Psoas muscle (tissue), 8 donors: ENCODE measurements around the gene BRF1. TPM values are rescaled to one million over a fixed set of nuclear protein-coding genes. Genes with fewer than 3 reads are reported as not detected.

Experiments
- ATAC-seq, 4 donors: fragments of 200-7000 bp; cut with Tn5 transposase; one replicate each; pipeline ENCODE4 v1.9.1; 2020; ENCODE audit warnings: moderate library complexity in 3 of 4, mild to moderate bottlenecking in 2 of 4
- DNase-seq, 2 donors: peaks; one replicate each; pipeline ENCODE4 v3.0.0-alpha.2; 2020
- H3K27ac ChIP-seq: fragments of 200-600 bp; one replicate; pipeline ENCODE4 v1.8.0; 2022
- H3K27me3 ChIP-seq, 3 donors: fragments of 200-600 bp in 1 of 3; one replicate each; pipeline versions ENCODE4 v1.6.1 to v1.8.0; 2013 to 2022; ENCODE audit warnings: low read length in 2 of 3, mild to moderate bottlenecking in 2 of 3, moderate library complexity in 1 of 3; ENCODE audit not compliant: insufficient read depth in 3 of 3
- H3K36me3 ChIP-seq, 2 donors: fragments of 200-600 bp in 1 of 2; one replicate each; pipeline versions ENCODE4 v1.6.1 to v1.8.0; 2013 to 2022; ENCODE audit warnings: low read depth in 1 of 2, mild to moderate bottlenecking in 1 of 2, moderate library complexity in 1 of 2; ENCODE audit not compliant: insufficient read depth in 1 of 2
- H3K4me1 ChIP-seq: fragments of 200-600 bp; one replicate; pipeline ENCODE4 v1.8.0; 2022
- H3K4me3 ChIP-seq: fragments of 200-600 bp; one replicate; pipeline ENCODE4 v1.8.0; 2022; ENCODE audit warnings: mild to moderate bottlenecking
- H3K9me3 ChIP-seq: fragments of 200-600 bp; one replicate; pipeline ENCODE4 v1.8.0; 2022
- CTCF ChIP-seq: fragments of 200-600 bp; IDR thresholded peaks from one replicate; pipeline ENCODE4 v1.8.0; 2022; ENCODE audit warnings: antibody characterized with exemption
- WGBS, 3 donors: extraction: QIAGEN DNeasy Blood & Tissue Kit; methylation state at CpG; one replicate each; pipeline versions ENCODE4 v1.1.6 to v1.1.7; 2013; 5-methylcytosine and 5-hydroxymethylcytosine counted together
- intact Hi-C, 2 donors: fragments of 100-400 bp; cut with DNase I; formaldehyde crosslinking; loops; one replicate each; pipeline versions ENCODE4 v1.11.0 to v1.14.2; 2022
- polyA plus RNA-seq, 3 donors: library from polyadenylated mRNA; stranded (reverse); fragments of 200-250 nt; gene quantifications; one replicate each; pipeline ENCODE4 v1.2.3, GENCODE V29; 2013
- total RNA-seq, 4 donors: library from RNA; stranded (reverse); fragmentation: NEBNext Ultra II Directional in 2 of 4; extraction: Animal tissue kit (Norgen Biotek cat#: 25700) in 2 of 4; gene quantifications; one replicate each; pipeline versions ENCODE4 v1.2.1 to v1.2.4, GENCODE V29; 2021 to 2023
- donor health status: healthy with polysubstance abuse.
- donor health status: DM: no; HTN: no; CAD: no; lungs with moderate emphysema.
- donor health status: Bipolar disorder and iron deficiency.
- donor health status: healthy.
- donor health status: DM: yes; HTN: yes; CAD: no.
- donor health status: DM: no; HTN: no; CAD: no.
- donor health status: DM: no; HTN: no; CAD: no.
- donor health status: DM: yes; HTN: yes; CAD: no.

The BRF1 gene
- total and polyA plus RNA-seq, 7 donors, result 12.9 to 26.2 (median 17.1) TPM

- H3K4me1 ChIP-seq, result peaks cover 12% of the 10 kb centered on the region
- H3K27me3 ChIP-seq, result no peaks in the 10 kb centered on the region
- ATAC-seq (no peak), DNase-seq (no peak)
- H3K9me3 ChIP-seq, result no peaks in the 10 kb centered on the region
- H3K36me3 ChIP-seq, result peaks cover 0 to 4% of the 10 kb centered on the region in 2 donors
- no peak overlapping the region for H3K27ac ChIP-seq
- H3K4me3 ChIP-seq, result no peak overlapping the region
- intact Hi-C loops, result loop anchor here in 1 of 2 donors (5.0 kb wide), 1 partner anchor 65 kb away; no protein-coding TSS in a partner anchor
- no peak for TF ChIP-seq CTCF
- 83 to 89% (median 84%) methylated on average over 24 of the region's 24 CpGs for WGBS, 3 donors
Measured at GRCh38 chr14:105287249-105288102, 13.3 kb downstream of the BRF1 start.

- no peaks in the 10 kb centered on the region for H3K9me3 ChIP-seq
- no peaks in the 10 kb centered on the region for H3K27me3 ChIP-seq
- H3K27ac ChIP-seq, result no peak overlapping the region
- H3K4me3 ChIP-seq, result no peak overlapping the region
- H3K36me3 ChIP-seq, result peaks cover 0 to 4% of the 10 kb centered on the region in 2 donors
- no peak for ATAC-seq
- H3K4me1 ChIP-seq, result peaks cover 17% of the 10 kb centered on the region
- intact Hi-C loops, result loop anchor here in 1 of 2 donors (5.0 kb wide), 1 partner anchor 66 kb away; no protein-coding TSS in a partner anchor
- no peak for TF ChIP-seq CTCF
- WGBS, 3 donors, result 87 to 94% (median 92%) methylated on average over 9 of the region's 9 CpGs
- no peak for DNase-seq
Measured at GRCh38 chr14:105286759-105287144, 14.0 kb downstream of the BRF1 start.

DNA sequence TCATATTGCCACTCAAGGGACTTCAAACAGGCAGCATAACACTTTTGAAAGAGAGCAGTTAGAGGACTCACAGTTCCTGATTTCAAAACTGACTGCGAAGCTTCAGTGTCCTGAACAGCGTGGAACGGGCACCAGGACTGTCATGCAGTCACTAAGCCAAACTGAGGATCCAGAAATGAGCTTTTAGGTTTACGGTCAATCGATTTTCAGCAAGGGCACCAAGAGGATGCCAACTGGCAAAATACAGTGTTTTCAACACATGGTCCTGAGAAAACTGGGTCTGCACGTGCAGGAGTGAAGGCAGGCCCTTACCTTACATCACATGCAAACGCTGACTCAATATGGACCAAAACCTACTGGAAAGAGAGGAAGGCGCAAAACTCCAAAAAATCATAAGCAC is 15.6 kb downstream of the BRF1 start:
- Histone ChIP-seq H3K27ac (no peak overlapping the region), H3K36me3 (peaks cover 0 to 4% of the 10 kb centered on the region in 2 donors), H3K4me1 (peaks cover 19% of the 10 kb centered on the region), H3K27me3 (no peaks in the 10 kb centered on the region), H3K9me3 (no peaks in the 10 kb centered on the region), H3K4me3 (no peak overlapping the region)
- TF ChIP-seq CTCF, result no peak
- no peak for DNase-seq
- ATAC-seq, result no peak
- WGBS, 3 donors, result 71 to 80% (median 71%) methylated on average over 8 of the region's 8 CpGs
- intact Hi-C loops, result loop anchor here in 1 of 2 donors (5.0 kb wide), 1 partner anchor 67 kb away; no protein-coding TSS in a partner anchor

- intact Hi-C loops, result loop anchor here (2.0 to 5.0 kb wide), 2 partner anchors 82 to 193 kb away; no protein-coding TSS in a partner anchor
- peaks cover 0 to 4% of the 10 kb centered on the region in 2 donors for H3K36me3 ChIP-seq
- WGBS, 3 donors, result 66 to 74% (median 70%) methylated on average over 15 of the region's 15 CpGs
- H3K4me1 ChIP-seq, result peaks cover 19% of the 10 kb centered on the region
- H3K4me3 ChIP-seq, result no peak overlapping the region
- ATAC-seq, result no peak
- no peak overlapping the region for H3K27ac ChIP-seq
- DNase-seq, result no peak
- no peaks in the 10 kb centered on the region for H3K27me3 ChIP-seq
- no peaks in the 10 kb centered on the region for H3K9me3 ChIP-seq
- no peak for TF ChIP-seq CTCF
Measured at GRCh38 chr14:105283899-105284298, 16.9 kb downstream of the BRF1 start.
